IMR-90 (cell line): ENCODE data around the gene SEMA6C. TPM values are rescaled to one million over a fixed set of nuclear protein-coding genes. Genes with fewer than 3 reads are reported as not detected.

ENCODE experiments used
- ATAC-seq: fragments of 200-7000 bp; cut with Tn5 transposase; 2 replicates; pipeline ENCODE4 v1.9.1; 2020; ENCODE audit warnings: low read depth, mild to moderate bottlenecking, moderate library complexity
- BruUV-seq: library from RNA; stranded (reverse); fragments of 400-500 nt; replicated peaks from 2 replicates; lab custom pipeline; 2021; lab: Mats Ljungman, UMichigan
- CTCF ChIA-PET: fragments of 300-600 bp; formaldehyde crosslinking; extraction: SDS; loops from one replicate; lab custom pipeline; 2021; ENCODE audit warnings: antibody characterized with exemption; lab: Yijun Ruan, JAX
- POLR2A ChIA-PET: fragments of 300-600 bp; sonication (Branson Sonifier 250); formaldehyde crosslinking; loops from one replicate; lab custom pipeline; 2022; ENCODE audit warnings: antibody characterized with exemption; ENCODE audit not compliant: unreplicated experiment; lab: Charles Lee
- DNase-seq: peaks from one replicate; pipeline ENCODE4 v3.0.0; 2013
- H2AFZ ChIP-seq: replicated peaks from 2 replicates; pipeline ENCODE3; 2013; ENCODE audit warnings: low read length, mild to moderate bottlenecking; ENCODE audit not compliant: poor library complexity
- H2AK5ac ChIP-seq: 2 replicates; pipeline ENCODE4 v1.6.1; 2013; ENCODE audit warnings: low read depth, low read length, inconsistent platforms
- H2AK9ac ChIP-seq: replicated peaks from 2 replicates; pipeline ENCODE3; 2013; ENCODE audit warnings: mild to moderate bottlenecking, low read depth, low read length, moderate library complexity; ENCODE audit not compliant: poor library complexity
- H2BK120ac ChIP-seq: 2 replicates; pipeline ENCODE4 v1.6.1; 2013; ENCODE audit warnings: low read depth, low read length, inconsistent platforms
- H2BK15ac ChIP-seq: 3 replicates; pipeline ENCODE4 v1.6.1; 2013; ENCODE audit warnings: low read depth, low read length, inconsistent platforms
- H2BK20ac ChIP-seq: 2 replicates; pipeline ENCODE4 v1.6.1; 2013; ENCODE audit warnings: low read depth, mild to moderate bottlenecking, inconsistent platforms, low read length, moderate library complexity
- H2BK5ac ChIP-seq: 2 replicates; pipeline ENCODE4 v1.6.1; 2013; ENCODE audit warnings: mild to moderate bottlenecking, low read depth, low read length, inconsistent platforms; ENCODE audit not compliant: poor library complexity, severe bottlenecking
- H3K14ac ChIP-seq: replicated peaks from 2 replicates; pipeline ENCODE4 v1.6.1; 2013; ENCODE audit warnings: low read depth, low read length, inconsistent platforms
- H3K18ac ChIP-seq: 2 replicates; pipeline ENCODE4 v1.6.1; 2013; ENCODE audit warnings: low read depth, low read length, control low read depth
- H3K23ac ChIP-seq: 2 replicates; pipeline ENCODE4 v1.6.1; 2013; ENCODE audit warnings: low read depth, low read length, inconsistent platforms
- H3K27ac ChIP-seq: 2 replicates; pipeline ENCODE4 v1.5.1; 2013; ENCODE audit warnings: mild to moderate bottlenecking, control low read depth, low read length; ENCODE audit not compliant: insufficient read depth
- H3K27me3 ChIP-seq: 2 replicates; pipeline ENCODE4 v1.6.1; 2013; ENCODE audit warnings: low read length; ENCODE audit not compliant: control insufficient read depth, insufficient read depth
- H3K36me3 ChIP-seq: 2 replicates; pipeline ENCODE4 v1.6.1; 2013; ENCODE audit warnings: low read length, mixed read lengths; ENCODE audit not compliant: control insufficient read depth, insufficient read depth
- H3K4ac ChIP-seq: 2 replicates; pipeline ENCODE4 v1.6.1; 2013; ENCODE audit warnings: low read depth, low read length, inconsistent platforms
- H3K4me1 ChIP-seq: 2 replicates; pipeline ENCODE4 v1.6.1; 2013; ENCODE audit warnings: low read length, mixed read lengths; ENCODE audit not compliant: control insufficient read depth, insufficient read depth
- H3K4me2 ChIP-seq: 2 replicates; pipeline ENCODE4 v1.6.1; 2013; ENCODE audit warnings: low read depth, mild to moderate bottlenecking, control low read depth, low read length, moderate library complexity
- H3K4me3 ChIP-seq: 2 replicates; pipeline ENCODE4 v1.5.1; 2013; ENCODE audit warnings: low read depth, mild to moderate bottlenecking, control low read depth, low read length, moderate library complexity; ENCODE audit not compliant: insufficient read depth
- H3K56ac ChIP-seq: 2 replicates; pipeline ENCODE4 v1.6.1; 2013; ENCODE audit warnings: low read length, inconsistent platforms; ENCODE audit not compliant: insufficient read depth; ENCODE audit errors: extremely low read depth
- H3K79me1 ChIP-seq, 2 experiments: 2 replicates each; pipeline ENCODE4 v1.6.1; 2013; ENCODE audit warnings: low read length in 2 of 2, inconsistent platforms in 1 of 2, low read depth in 1 of 2
- H3K9ac ChIP-seq: 2 replicates; pipeline ENCODE4 v1.6.1; 2013; ENCODE audit warnings: low read depth, low read length, control low read depth
- H3K9me1 ChIP-seq: 2 replicates; pipeline ENCODE4 v1.6.1; 2013; ENCODE audit warnings: low read length, inconsistent platforms; ENCODE audit not compliant: insufficient read depth
- H3K9me3 ChIP-seq: 2 replicates; pipeline ENCODE4 v1.6.1; 2013; ENCODE audit warnings: low read length; ENCODE audit not compliant: control insufficient read depth, insufficient read depth
- H4K20me1 ChIP-seq: 2 replicates; pipeline ENCODE4 v1.6.1; 2013; ENCODE audit warnings: low read length, inconsistent platforms; ENCODE audit not compliant: insufficient read depth
- H4K5ac ChIP-seq: 2 replicates; pipeline ENCODE4 v1.6.1; 2013; ENCODE audit warnings: mild to moderate bottlenecking, low read depth, low read length, control low read depth
- H4K8ac ChIP-seq, 2 experiments: 2 replicates each; pipeline ENCODE4 v1.6.1; 2013; ENCODE audit warnings: low read depth in 2 of 2, low read length in 2 of 2, control low read depth in 1 of 2, inconsistent platforms in 1 of 2
- H4K91ac ChIP-seq: 2 replicates; pipeline ENCODE4 v1.6.1; 2013; ENCODE audit warnings: low read depth, low read length, inconsistent platforms; ENCODE audit not compliant: insufficient read depth
- BHLHE40 ChIP-seq: fragments of 150-350 bp; IDR thresholded peaks from 2 replicates; pipeline ENCODE4 v1.6.1; 2016; ENCODE audit warnings: mild to moderate bottlenecking, low read depth, low read length
- CEBPB ChIP-seq: IDR thresholded peaks from 2 replicates; pipeline ENCODE4 v1.6.1; 2012; ENCODE audit warnings: low read depth, low read length, improper control_type of control experiment
- CHD1 ChIP-seq: IDR thresholded peaks from 2 replicates; pipeline ENCODE4 v1.6.1; 2012; ENCODE audit warnings: low read depth, low read length, improper control_type of control experiment
- CTCF ChIP-seq: conservative IDR thresholded peaks from 2 replicates; pipeline ENCODE4 v1.5.1; 2012; ENCODE audit warnings: mild to moderate bottlenecking, low read depth, low read length, improper control_type of control experiment
- MAZ ChIP-seq: IDR thresholded peaks from 2 replicates; pipeline ENCODE4 v1.6.1; 2012; ENCODE audit warnings: low read depth, mild to moderate bottlenecking, low read length, improper control_type of control experiment, moderate library complexity, borderline replicate concordance
- NFE2L2 ChIP-seq: fragments of 150-350 bp; IDR thresholded peaks from 2 replicates; pipeline ENCODE4 v1.6.1; 2016; ENCODE audit warnings: low read depth, mild to moderate bottlenecking, low read length
- POLR2A ChIP-seq: IDR thresholded peaks from 2 replicates; pipeline ENCODE4 v1.6.1; 2012; ENCODE audit warnings: mild to moderate bottlenecking, low read depth, low read length
- WGBS, 2 experiments: methylation state at CpG; one replicate each; pipeline versions ENCODE4 v1.1.5 to v1.1.7; 2013; ENCODE audit warnings: missing lambda C conversion rate in 2 of 2; ENCODE audit not compliant: insufficient read length in 1 of 2; ENCODE audit errors: extremely low coverage in 2 of 2; 5-methylcytosine and 5-hydroxymethylcytosine counted together
- dilution Hi-C: fragments of 300-500 bp; cut with HindIII; formaldehyde crosslinking; loops from one replicate; pipeline ENCODE4 v1.14.3; 2018; ENCODE audit warnings: low sequenced_read_pairs; ENCODE audit not compliant: unreplicated experiment
- in situ Hi-C: fragments of 300-500 bp; cut with MboI; formaldehyde crosslinking; loops from 3 replicates; pipeline ENCODE4 v1.14.3; 2019; ENCODE audit warnings: low sequenced_read_pairs, inconsistent platforms, mixed read lengths
- intact Hi-C: fragments of 100-400 bp; cut with micrococcal nuclease; formaldehyde crosslinking; loops from 2 replicates; pipeline ENCODE4 v1.10.0; 2022
- polyA plus RNA-seq, 3 experiments: library from polyadenylated mRNA; depleted of rRNA; stranded (reverse); fragments of >200 nt; gene quantifications; 2 replicates each; pipeline ENCODE4 v1.2.3, GENCODE V29; 2012; ENCODE audit warnings: low replicate concordance in 1 of 3
- total RNA-seq: library from RNA; depleted of rRNA; stranded (reverse); fragments of >200 nt; gene quantifications from 2 replicates; pipeline ENCODE4 v1.2.3, GENCODE V29; 2012

Gene SEMA6C
- total and polyA plus RNA-seq, 2 of the 4 experiments (the other 2 are of a cell fraction), result 0.36 to 2.0 TPM

GRCh38 chr1:151145304-151146071 is 943 bp downstream of the SEMA6C start:
- Histone ChIP-seq H3K79me1 (peaks cover 0 to 6% of the 10 kb centered on the region in 2 experiments; a peak in 1 of 4 replicates), H4K8ac (no peak overlapping the region; a peak in 1 of 4 replicates), H4K20me1 (peaks cover 5% of the 10 kb centered on the region; the same call in 1 of the 2 replicates), H3K27ac (no peak overlapping the region), H2BK15ac (no peak overlapping the region), H3K9me3 (no peaks in the 10 kb centered on the region), H3K27me3 (peaks cover 2% of the 10 kb centered on the region; the same call in 1 of the 2 replicates), H2AK5ac (no peak overlapping the region), H3K36me3 (no peaks in the 10 kb centered on the region), H2AFZ (peak overlapping the region; percentile 91), H2BK120ac (no peak overlapping the region), H3K9ac (peak overlapping the region; percentile 79), H3K23ac (peak overlapping the region; percentile 87), H3K4me2 (peak overlapping the region; percentile 91), H3K14ac (peak overlapping the region; percentile 61; the same call in 1 of the 2 replicates), H3K4me3 (peak overlapping the region; percentile 77), H3K18ac (no peak overlapping the region), H4K5ac (no peak overlapping the region), H2AK9ac (peak overlapping the region; percentile 85), H3K4me1 (peaks cover 5% of the 10 kb centered on the region), H3K4ac (no peak overlapping the region; the same call in 1 of the 2 replicates), H3K56ac (no peak overlapping the region), H3K9me1 (peaks cover 4% of the 10 kb centered on the region; the same call in 1 of the 2 replicates), H2BK5ac (no peak overlapping the region), H4K91ac (no peak overlapping the region), H2BK20ac (no peak overlapping the region)
- ATAC-seq (no peak), DNase-seq (no peak)
- dilution Hi-C loops, result no loop called here
- intact Hi-C loops, result loop anchor here (5.0 kb wide), 1 partner anchor 73 kb away; the partner anchor contains the start of gene GABPB2
- ChIA-PET CTCF (no interaction called here), POLR2A (no interaction called here)
- 32% methylated on average over 16 of the region's 43 CpGs; no CpG with 5 or more reads in 1 of the 2 experiments for WGBS, 2 experiments
- no peak for TF ChIP-seq CEBPB
- TF ChIP-seq BHLHE40, result no peak
- TF ChIP-seq MAZ, result no peak
- no peak for TF ChIP-seq NFE2L2
- TF ChIP-seq CHD1, result no peak
- TF ChIP-seq CTCF, result no peak
- TF ChIP-seq POLR2A, result no peak
- in situ Hi-C loops, result no loop called here
- BruUV-seq, result no TSS peak
